ENCODE results near the gene MGAT1. TPM values are rescaled to one million over a fixed set of nuclear protein-coding genes. Genes with fewer than 3 reads are reported as not detected.

Gene MGAT1
- total RNA-seq, 1 experiment from 2014 or later, result 72.7 TPM

DNA sequence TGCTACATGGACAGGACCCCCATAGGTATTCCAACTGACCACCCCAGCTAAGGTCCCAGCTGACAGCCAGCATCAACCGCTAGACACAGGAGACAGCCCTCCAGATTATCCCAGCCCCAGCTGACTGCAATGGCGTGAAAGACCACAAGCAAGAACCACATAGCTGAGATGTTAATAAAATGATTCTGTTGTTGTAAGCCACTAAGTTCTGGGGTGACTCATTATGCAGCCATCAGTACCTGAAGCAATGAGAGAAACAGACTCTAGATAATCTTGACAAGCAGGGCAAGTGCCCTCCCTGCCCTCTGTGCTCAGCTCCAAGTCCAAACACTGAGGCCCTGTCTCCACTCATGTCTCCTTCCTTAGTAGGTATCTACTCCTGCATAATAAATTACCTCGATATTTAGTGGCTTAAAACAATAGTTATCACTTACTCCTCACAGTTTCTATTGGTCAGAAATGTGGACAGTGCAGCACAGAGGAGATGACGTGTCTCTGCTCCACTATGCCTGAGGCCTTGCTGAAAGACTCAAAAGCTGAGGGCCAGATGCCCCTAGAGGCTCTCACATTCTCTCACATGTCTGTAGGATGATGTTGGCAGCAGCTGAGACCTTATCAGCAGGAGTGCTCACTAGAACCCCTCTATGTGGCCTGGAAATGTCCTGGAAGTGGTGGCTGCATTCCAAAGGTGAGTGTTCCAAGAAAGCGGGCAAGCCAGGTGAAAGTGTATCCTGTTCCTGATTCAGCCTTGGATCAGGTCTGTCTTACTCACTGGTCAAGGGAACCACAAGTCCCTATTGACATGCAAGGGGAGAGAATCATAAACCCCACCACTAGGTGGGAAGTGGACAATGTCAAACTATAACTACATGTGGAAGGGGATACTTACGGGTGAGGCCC, 2.5 kb downstream of the MGAT1 start:
- no peak overlapping the region for H4K91ac ChIP-seq (ENCODE audit: insufficient read length, low read depth, low read length)
- H2BK5ac ChIP-seq (ENCODE audit: insufficient read length, low read length), result no peak overlapping the region
- no peaks in the 10 kb centered on the region for H3K27me3 Mint-ChIP-seq (ENCODE audit: low read depth)
- no peak overlapping the region for H2AK5ac ChIP-seq (ENCODE audit: insufficient read length, low read length)
- no peaks in the 10 kb centered on the region for H3K9me3 ChIP-seq (ENCODE audit: control insufficient read depth, low read depth, low read length)
- H3K4me2 ChIP-seq (ENCODE audit: insufficient read depth, insufficient read length, low read length), result no peak overlapping the region
- peak overlapping the region; percentile 9 to 12; a peak in 3 of 5 replicates for H3K4me3 Mint-ChIP-seq
- H4K5ac ChIP-seq (ENCODE audit: insufficient read length, low read depth, low read length), result no peak overlapping the region
- H3K27ac Mint-ChIP-seq, result no peak overlapping the region; a peak in 1 of 7 replicates
- H3K23ac ChIP-seq (ENCODE audit: insufficient read length, low read depth, low read length), result no peak overlapping the region
- no peak overlapping the region for H3K18ac ChIP-seq (ENCODE audit: insufficient read length, low read depth, low read length)
- peaks cover 6 to 40% (median 30%) of the 10 kb centered on the region in 3 experiments for H3K36me3 Mint-ChIP-seq (ENCODE audit: insufficient read depth in 1 of 3, low read depth in 3 of 3)
- H3K79me1 ChIP-seq (ENCODE audit: insufficient read depth, low read depth, low read length, poor library complexity, severe bottlenecking), result peaks cover 8% of the 10 kb centered on the region
- H3K27me3 ChIP-seq (ENCODE audit: insufficient read depth, low read length), result no peaks in the 10 kb centered on the region
- H2BK120ac ChIP-seq (ENCODE audit: low read depth, low read length, poor library complexity, severe bottlenecking), result no peak overlapping the region
- WGBS (ENCODE audit: extremely low coverage, insufficient read length, low lambda C conversion rate), result no CpG with 5 or more reads among the region's 6 CpGs
- no peak overlapping the region for H2BK20ac ChIP-seq (ENCODE audit: low read depth, low read length, poor library complexity, severe bottlenecking)
- no peak overlapping the region for H3T11ph ChIP-seq (ENCODE audit: low read length)
- no peak overlapping the region for H3K56ac ChIP-seq (ENCODE audit: insufficient read length, low read depth, low read length)
- peaks cover 56 to 63% of the 10 kb centered on the region in 2 experiments for H3K4me1 Mint-ChIP-seq
- H3K4me1 ChIP-seq (ENCODE audit: insufficient read depth, low read length), result peaks cover 4% of the 10 kb centered on the region; the same call in 1 of the 2 replicates
- H3K23me2 ChIP-seq (ENCODE audit: insufficient read length, low read depth, low read length, poor library complexity, severe bottlenecking), result no peaks in the 10 kb centered on the region
- H2BK15ac ChIP-seq (ENCODE audit: low read depth, low read length), result no peak overlapping the region
- H3K9ac ChIP-seq (ENCODE audit: extremely low read depth, insufficient read length, low read length), result no peak overlapping the region
- H4K8ac ChIP-seq (replicated peaks; ENCODE audit: insufficient read length, low read depth, low read length), result no peak overlapping the region
- no peak overlapping the region for H3K14ac ChIP-seq (ENCODE audit: insufficient read depth, low read length)
- H2AFZ ChIP-seq (ENCODE audit: low read length), result no peak overlapping the region
- TF ChIP-seq, protein P1, sequence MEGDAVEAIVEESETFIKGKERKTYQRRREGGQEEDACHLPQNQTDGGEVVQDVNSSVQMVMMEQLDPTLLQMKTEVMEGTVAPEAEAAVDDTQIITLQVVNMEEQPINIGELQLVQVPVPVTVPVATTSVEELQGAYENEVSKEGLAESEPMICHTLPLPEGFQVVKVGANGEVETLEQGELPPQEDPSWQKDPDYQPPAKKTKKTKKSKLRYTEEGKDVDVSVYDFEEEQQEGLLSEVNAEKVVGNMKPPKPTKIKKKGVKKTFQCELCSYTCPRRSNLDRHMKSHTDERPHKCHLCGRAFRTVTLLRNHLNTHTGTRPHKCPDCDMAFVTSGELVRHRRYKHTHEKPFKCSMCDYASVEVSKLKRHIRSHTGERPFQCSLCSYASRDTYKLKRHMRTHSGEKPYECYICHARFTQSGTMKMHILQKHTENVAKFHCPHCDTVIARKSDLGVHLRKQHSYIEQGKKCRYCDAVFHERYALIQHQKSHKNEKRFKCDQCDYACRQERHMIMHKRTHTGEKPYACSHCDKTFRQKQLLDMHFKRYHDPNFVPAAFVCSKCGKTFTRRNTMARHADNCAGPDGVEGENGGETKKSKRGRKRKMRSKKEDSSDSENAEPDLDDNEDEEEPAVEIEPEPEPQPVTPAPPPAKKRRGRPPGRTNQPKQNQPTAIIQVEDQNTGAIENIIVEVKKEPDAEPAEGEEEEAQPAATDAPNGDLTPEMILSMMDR (conservative IDR thresholded peaks at IDR 0.05), result no peak
- H3K4ac ChIP-seq (ENCODE audit: low read depth, low read length), result no peak overlapping the region
- H2BK12ac ChIP-seq (ENCODE audit: insufficient read length, low read depth, low read length), result no peak overlapping the region
- no peaks in the 10 kb centered on the region for H3K9me3 Mint-ChIP-seq
- DNase-seq, result no peak
- H3K27ac ChIP-seq (ENCODE audit: insufficient read length, low read depth, low read length), result no peak overlapping the region
- H4K20me1 ChIP-seq (ENCODE audit: control insufficient read depth, insufficient read depth, insufficient read length), result no peaks in the 10 kb centered on the region
- peaks cover 49% of the 10 kb centered on the region; the same call in 1 of the 2 replicates for H3K79me2 ChIP-seq (ENCODE audit: insufficient read depth, low read length)
